Gastrocnemius medialis (tissue), 4 donors: ENCODE results near the gene OPCML. TPM values are rescaled to one million over a fixed set of nuclear protein-coding genes. Genes with fewer than 3 reads are reported as not detected.

Source experiments
- ATAC-seq, 2 donors: fragments of 150-250 bp; one replicate each; pipeline ENCODE4 v1.9.1; 2016
- DNase-seq, 2 donors: peaks; one replicate each; pipeline ENCODE4 v3.0.0-alpha.2; 2019
- H3K27ac ChIP-seq, 4 donors: fragments of 200-600 bp; sonication (generic); 1 replicate in 1 of 4; 2 replicates in 3 of 4; pipeline ENCODE4 v1.5.1; 2016 to 2018; ENCODE audit warnings: mild to moderate bottlenecking in 2 of 4, moderate library complexity in 1 of 4
- H3K27me3 ChIP-seq, 3 donors: fragments of 200-600 bp; sonication (generic) in 2 of 3; 1 replicate in 1 of 3; 2 replicates in 2 of 3; pipeline versions ENCODE4 v1.5.1 to v1.6.0; 2016 to 2019; ENCODE audit warnings: mild to moderate bottlenecking in 1 of 3, moderate library complexity in 1 of 3
- H3K36me3 ChIP-seq, 2 donors: fragments of 200-600 bp; sonication (generic) in 1 of 2; one replicate each; pipeline ENCODE4 v1.5.1; 2017 to 2018
- H3K4me1 ChIP-seq, 2 donors: fragments of 200-600 bp; sonication (generic) in 1 of 2; one replicate each; pipeline ENCODE4 v1.5.1; 2016 to 2017; ENCODE audit warnings: mild to moderate bottlenecking in 2 of 2
- H3K4me3 ChIP-seq, 4 donors: fragments of 200-600 bp; sonication (generic) in 3 of 4; 1 replicate in 1 of 4; 2 replicates in 3 of 4; pipeline ENCODE4 v1.5.1; 2016 to 2019; ENCODE audit warnings: mild to moderate bottlenecking in 2 of 4
- H3K9me3 ChIP-seq, 3 donors: fragments of 200-600 bp; sonication (generic) in 2 of 3; 1 replicate in 1 of 3; 2 replicates in 2 of 3; pipeline ENCODE4 v1.5.1; 2016 to 2019
- CTCF ChIP-seq, 5 experiments: fragments of 450-650 bp in 3 of 5; fragments of 200-600 bp in 2 of 5; sonication (generic) in 2 of 5; IDR thresholded peaks in 4 of 5; conservative IDR thresholded peaks in 1 of 5; 1 replicate in 4 of 5; 2 replicates in 1 of 5; pipeline ENCODE4 v1.5.1; 2016 to 2019; ENCODE audit warnings: antibody characterized with exemption in 5 of 5, mild to moderate bottlenecking in 3 of 5, moderate library complexity in 3 of 5
- POLR2A ChIP-seq, 2 donors: fragments of 450-650 bp; IDR thresholded peaks; one replicate each; pipeline ENCODE4 v1.6.1; 2017; ENCODE audit warnings: antibody characterized with exemption in 2 of 2, mild to moderate bottlenecking in 2 of 2, moderate library complexity in 2 of 2
- in situ Hi-C, 4 donors: fragments of 200-750 bp; cut with MboI; loops; one replicate each; pipeline versions ENCODE4 v1.15.0 to v1.8.0; 2017; ENCODE audit warnings: low sequenced_read_pairs in 4 of 4
- intact Hi-C: fragments of 100-400 bp; cut with DNase I; formaldehyde crosslinking; loops from one replicate; pipeline ENCODE4 v1.15.1; 2023; ENCODE audit warnings: low total_unique reads
- total RNA-seq, 4 donors: library from RNA; depleted of rRNA; stranded (reverse); fragments of >200 nt; gene quantifications; one replicate each; pipeline versions ENCODE4 v1.1.0 to v1.2.3, GENCODE V29; 2016

Gene OPCML
- total RNA-seq, 4 donors from 2014 or later: not detected

- H3K27me3 ChIP-seq: no peaks in the 10 kb centered on the region
- H3K36me3 ChIP-seq: no peaks in the 10 kb centered on the region
- TF ChIP-seq CTCF (IDR thresholded peaks at IDR 0.05 in 4 of 5, conservative IDR thresholded peaks at IDR 0.05 in 1 of 5) (no peak), POLR2A (IDR thresholded peaks at IDR 0.05) (no peak)
- ATAC-seq (no peak), DNase-seq (no peak)
- H3K27ac ChIP-seq: no peak overlapping the region
- intact Hi-C loops: no loop called here
- no peaks in the 10 kb centered on the region for H3K9me3 ChIP-seq
- in situ Hi-C loops: no loop called here
- H3K4me1 ChIP-seq: no peaks in the 10 kb centered on the region
- no peak overlapping the region for H3K4me3 ChIP-seq
Observed at GRCh38 chr11:132451942-132452601, 1080.2 kb downstream of the OPCML start.

GRCh38 chr11:132450631-132451030, 1081.7 kb downstream of the OPCML start:
- DNase-seq: no peak
- no peak overlapping the region for H3K4me3 ChIP-seq
- no peaks in the 10 kb centered on the region for H3K4me1 ChIP-seq
- no peaks in the 10 kb centered on the region for H3K9me3 ChIP-seq
- no peaks in the 10 kb centered on the region for H3K36me3 ChIP-seq
- no peak overlapping the region for H3K27ac ChIP-seq
- TF ChIP-seq CTCF (IDR thresholded peaks at IDR 0.05 in 4 of 5, conservative IDR thresholded peaks at IDR 0.05 in 1 of 5) (no peak), POLR2A (IDR thresholded peaks at IDR 0.05) (no peak)
- in situ Hi-C loops (no loop called here), intact Hi-C loops (no loop called here)
- no peak for ATAC-seq
- no peaks in the 10 kb centered on the region for H3K27me3 ChIP-seq

GRCh38 chr11:132448334-132448995, 1083.8 kb downstream of the OPCML start:
- H3K4me1 ChIP-seq: no peaks in the 10 kb centered on the region
- no peak for TF ChIP-seq POLR2A (IDR thresholded peaks at IDR 0.05)
- TF ChIP-seq CTCF (IDR thresholded peaks at IDR 0.05 in 4 of 5, conservative IDR thresholded peaks at IDR 0.05 in 1 of 5): no peak
- intact Hi-C loops: no loop called here
- no peaks in the 10 kb centered on the region for H3K27me3 ChIP-seq
- no peaks in the 10 kb centered on the region for H3K36me3 ChIP-seq
- H3K4me3 ChIP-seq: no peak overlapping the region
- DNase-seq (no peak), ATAC-seq (no peak)
- H3K9me3 ChIP-seq: no peaks in the 10 kb centered on the region
- no peak overlapping the region for H3K27ac ChIP-seq
- in situ Hi-C loops: no loop called here

GRCh38 chr11:132447761-132448160, 1084.5 kb downstream of the OPCML start:
- H3K9me3 ChIP-seq: no peaks in the 10 kb centered on the region
- in situ Hi-C loops: no loop called here
- no peaks in the 10 kb centered on the region for H3K4me1 ChIP-seq
- ATAC-seq: no peak
- no peaks in the 10 kb centered on the region for H3K36me3 ChIP-seq
- no peak overlapping the region for H3K27ac ChIP-seq
- no peaks in the 10 kb centered on the region for H3K27me3 ChIP-seq
- no peak for TF ChIP-seq POLR2A (IDR thresholded peaks at IDR 0.05)
- no peak overlapping the region for H3K4me3 ChIP-seq
- intact Hi-C loops: no loop called here
- no peak for DNase-seq

- H3K4me1 ChIP-seq: no peaks in the 10 kb centered on the region
- TF ChIP-seq POLR2A (IDR thresholded peaks at IDR 0.05) (no peak), CTCF (IDR thresholded peaks at IDR 0.05 in 4 of 5, conservative IDR thresholded peaks at IDR 0.05 in 1 of 5) (no peak)
- no peak overlapping the region for H3K27ac ChIP-seq
- H3K36me3 ChIP-seq: no peaks in the 10 kb centered on the region
- H3K9me3 ChIP-seq: no peaks in the 10 kb centered on the region
- DNase-seq (no peak), ATAC-seq (no peak)
- in situ Hi-C loops (no loop called here), intact Hi-C loops (no loop called here)
- H3K4me3 ChIP-seq: no peak overlapping the region
- no peaks in the 10 kb centered on the region for H3K27me3 ChIP-seq
Observed at GRCh38 chr11:132445859-132446291, 1086.4 kb downstream of the OPCML start.
